Gastrocnemius medialis (tissue), 4 donors: ENCODE measurements around the gene AGAP1.

Experiments
- POLR2A ChIP-seq, 2 donors: fragments of 450-650 bp; IDR thresholded peaks; one replicate each; pipeline ENCODE4 v1.6.1; 2017; ENCODE audit warnings: antibody characterized with exemption in 2 of 2, mild to moderate bottlenecking in 2 of 2, moderate library complexity in 2 of 2
- TF ChIP-seq, protein P1 (sequence below), 5 experiments: fragments of 450-650 bp in 3 of 5; fragments of 200-600 bp in 2 of 5; sonication (generic) in 2 of 5; IDR thresholded peaks in 4 of 5; conservative IDR thresholded peaks in 1 of 5; 1 replicate in 4 of 5; 2 replicates in 1 of 5; pipeline ENCODE4 v1.5.1; 2016 to 2019; ENCODE audit warnings: antibody characterized with exemption in 5 of 5, mild to moderate bottlenecking in 3 of 5, moderate library complexity in 3 of 5

- TF ChIP-seq, protein P1, sequence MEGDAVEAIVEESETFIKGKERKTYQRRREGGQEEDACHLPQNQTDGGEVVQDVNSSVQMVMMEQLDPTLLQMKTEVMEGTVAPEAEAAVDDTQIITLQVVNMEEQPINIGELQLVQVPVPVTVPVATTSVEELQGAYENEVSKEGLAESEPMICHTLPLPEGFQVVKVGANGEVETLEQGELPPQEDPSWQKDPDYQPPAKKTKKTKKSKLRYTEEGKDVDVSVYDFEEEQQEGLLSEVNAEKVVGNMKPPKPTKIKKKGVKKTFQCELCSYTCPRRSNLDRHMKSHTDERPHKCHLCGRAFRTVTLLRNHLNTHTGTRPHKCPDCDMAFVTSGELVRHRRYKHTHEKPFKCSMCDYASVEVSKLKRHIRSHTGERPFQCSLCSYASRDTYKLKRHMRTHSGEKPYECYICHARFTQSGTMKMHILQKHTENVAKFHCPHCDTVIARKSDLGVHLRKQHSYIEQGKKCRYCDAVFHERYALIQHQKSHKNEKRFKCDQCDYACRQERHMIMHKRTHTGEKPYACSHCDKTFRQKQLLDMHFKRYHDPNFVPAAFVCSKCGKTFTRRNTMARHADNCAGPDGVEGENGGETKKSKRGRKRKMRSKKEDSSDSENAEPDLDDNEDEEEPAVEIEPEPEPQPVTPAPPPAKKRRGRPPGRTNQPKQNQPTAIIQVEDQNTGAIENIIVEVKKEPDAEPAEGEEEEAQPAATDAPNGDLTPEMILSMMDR (IDR thresholded peaks at IDR 0.05 in 4 of 5, conservative IDR thresholded peaks at IDR 0.05 in 1 of 5), result no peak
- no peak for TF ChIP-seq POLR2A (IDR thresholded peaks at IDR 0.05)
Measured at GRCh38 chr2:235752846-235753245, 259.0 kb downstream of the AGAP1 start.
